ENCODE results near the gene RFX4.
"Not testable (repeated sequence)": the region's sequence is repeated elsewhere in the genome, so short reads cannot be mapped to it uniquely, and the experiment has no call there.

RFX4 gene

DNA sequence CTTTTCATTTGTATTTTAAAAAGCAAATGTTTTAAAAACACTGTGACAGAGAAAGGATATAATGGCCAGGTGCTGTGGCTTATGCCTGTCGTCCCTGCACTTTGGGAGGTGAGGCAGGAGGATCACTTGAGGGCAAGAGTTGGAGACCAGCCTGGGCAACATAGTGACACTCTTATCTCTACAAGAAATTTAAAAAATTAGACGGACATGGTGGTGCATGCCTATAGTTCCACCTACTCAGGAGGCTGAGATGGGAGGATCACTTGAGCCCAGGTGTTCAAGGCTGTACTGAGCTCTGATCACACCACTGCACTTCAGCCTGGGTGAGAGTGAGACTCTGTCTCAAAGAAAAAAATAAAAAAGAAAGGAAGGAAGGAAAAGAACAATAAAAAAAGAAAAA, 7.8 kb downstream of the RFX4 start:
- DNase-seq (ENCODE audit: low read depth in 1 of 2, low spot score in 1 of 2), result no peak

DNA sequence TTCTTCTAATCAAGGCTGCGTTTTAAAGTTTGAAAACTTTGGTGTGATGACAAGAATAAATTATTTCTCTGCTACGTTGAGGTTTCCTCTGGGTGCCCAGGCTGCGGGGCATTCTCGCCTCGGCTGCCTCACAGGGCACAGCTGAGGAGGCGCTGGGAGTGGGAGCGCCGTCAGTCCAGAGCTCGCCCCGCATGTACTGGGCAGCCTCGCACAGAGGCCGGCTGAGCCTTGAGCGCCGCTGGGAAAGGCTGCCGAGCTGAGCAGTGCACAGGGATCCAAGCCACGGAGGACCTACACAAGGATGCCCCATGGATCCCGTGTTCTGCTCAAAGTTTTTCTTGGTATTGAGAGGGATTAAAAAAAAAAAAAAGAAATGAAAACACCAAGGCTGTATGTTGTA, 11.6 kb downstream of the RFX4 start:
- no peak for DNase-seq (ENCODE audit: low read depth in 1 of 2, low spot score in 1 of 2)

DNA sequence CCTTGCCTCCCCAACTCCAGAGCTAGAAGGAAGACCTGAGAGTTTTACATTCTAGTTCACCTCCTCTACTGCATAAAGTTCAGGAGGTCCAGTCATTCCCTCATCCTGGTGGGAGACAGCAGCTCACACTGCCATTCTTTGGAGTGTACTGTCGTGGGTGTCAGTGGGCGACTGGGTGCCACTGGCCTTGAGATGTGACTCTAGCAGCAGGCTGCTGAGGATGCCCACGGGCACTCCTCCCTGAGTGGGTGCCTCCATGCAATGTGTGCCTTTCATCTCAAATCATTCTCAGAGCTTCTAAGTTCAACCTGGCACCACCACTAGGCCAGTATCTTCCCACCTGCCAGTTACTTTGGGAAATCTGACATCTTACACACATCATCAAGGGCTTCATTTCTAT, 12.5 kb downstream of the RFX4 start:
- no peak for DNase-seq (ENCODE audit: low read depth in 1 of 2, low spot score in 1 of 2)

DNA sequence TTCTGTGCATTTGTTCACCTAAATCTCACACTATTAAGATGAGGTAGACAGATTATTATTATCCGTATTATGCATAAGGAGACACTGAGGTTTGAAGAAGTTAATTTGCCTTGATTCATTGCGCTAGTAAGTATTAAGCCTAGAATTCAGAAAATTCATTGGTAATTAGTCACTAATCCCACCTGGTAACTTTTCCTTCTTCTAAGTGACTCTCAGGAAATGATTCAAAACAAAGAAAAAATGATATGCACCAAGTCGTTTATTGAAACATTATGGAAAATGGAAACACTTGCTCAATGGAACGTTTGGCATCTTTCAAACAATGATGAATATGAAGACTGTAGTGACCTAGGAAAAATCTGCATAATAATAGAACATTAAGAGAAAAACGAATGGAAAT, 15.2 kb downstream of the RFX4 start:
- DNase-seq (ENCODE audit: low read depth in 1 of 2, low spot score in 1 of 2), result no peak

DNA sequence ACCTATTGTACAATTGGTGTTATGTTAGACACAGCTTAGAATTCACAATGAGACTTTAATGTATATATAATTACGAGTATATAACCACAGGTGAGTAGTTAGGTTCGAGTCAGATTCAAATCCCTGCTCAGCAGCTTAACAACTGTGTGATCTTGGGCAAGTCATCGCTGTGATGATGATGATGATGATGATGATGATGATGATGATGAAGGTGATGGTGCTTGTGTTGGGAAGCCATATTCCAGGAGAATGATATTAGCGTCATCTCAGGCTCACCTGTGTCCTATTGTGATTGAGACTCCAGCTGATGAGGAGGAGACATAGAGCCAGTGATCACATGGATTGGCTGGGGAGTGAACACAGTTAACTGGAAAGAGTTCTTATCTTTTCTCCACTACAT, 16.5 kb downstream of the RFX4 start:
- no peak for DNase-seq (ENCODE audit: low read depth in 1 of 2, low spot score in 1 of 2)

DNA sequence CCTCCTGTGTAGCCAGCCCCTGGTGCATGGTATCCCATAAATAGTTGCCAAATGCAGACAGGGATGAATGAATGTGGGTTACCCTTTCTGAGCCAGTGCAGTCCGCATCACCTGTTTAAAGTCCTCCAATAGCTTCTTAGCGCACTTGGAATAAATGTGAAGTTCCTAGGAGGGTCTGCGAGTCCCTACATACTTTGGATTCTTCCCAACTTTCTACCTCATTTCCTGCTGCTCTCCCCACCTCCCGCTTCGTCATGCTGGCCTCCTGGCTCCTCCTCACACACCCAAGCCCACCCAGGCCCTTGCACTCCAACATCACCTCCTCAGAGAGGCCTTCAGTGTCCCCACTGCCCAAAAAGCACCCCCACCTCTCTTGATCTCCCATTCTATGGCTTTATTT, 17.7 kb downstream of the RFX4 start:
- no peak for DNase-seq (ENCODE audit: low read depth in 1 of 2, low spot score in 1 of 2)

DNA sequence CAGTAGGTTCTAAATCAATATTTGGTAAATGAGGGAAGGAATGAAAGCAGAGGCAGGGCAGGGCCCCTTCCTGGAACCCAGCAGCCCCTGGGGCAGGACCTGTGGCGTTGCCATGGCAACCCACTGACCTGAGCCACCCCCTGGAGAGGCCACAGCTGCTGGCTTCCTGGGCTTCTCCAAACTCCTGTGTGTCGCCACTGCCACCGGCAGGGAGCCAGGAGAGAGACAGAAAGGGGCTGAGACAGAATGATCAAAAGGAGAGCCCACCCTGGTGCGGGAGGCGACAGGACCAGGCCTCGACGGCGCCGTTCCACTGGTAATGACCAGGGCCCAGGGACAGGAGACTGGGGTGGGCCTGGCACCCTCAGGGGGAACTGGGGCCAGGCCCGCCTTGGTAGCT, 18.2 kb downstream of the RFX4 start:
- DNase-seq (ENCODE audit: low read depth in 1 of 2, low spot score in 1 of 2), result no peak

DNA sequence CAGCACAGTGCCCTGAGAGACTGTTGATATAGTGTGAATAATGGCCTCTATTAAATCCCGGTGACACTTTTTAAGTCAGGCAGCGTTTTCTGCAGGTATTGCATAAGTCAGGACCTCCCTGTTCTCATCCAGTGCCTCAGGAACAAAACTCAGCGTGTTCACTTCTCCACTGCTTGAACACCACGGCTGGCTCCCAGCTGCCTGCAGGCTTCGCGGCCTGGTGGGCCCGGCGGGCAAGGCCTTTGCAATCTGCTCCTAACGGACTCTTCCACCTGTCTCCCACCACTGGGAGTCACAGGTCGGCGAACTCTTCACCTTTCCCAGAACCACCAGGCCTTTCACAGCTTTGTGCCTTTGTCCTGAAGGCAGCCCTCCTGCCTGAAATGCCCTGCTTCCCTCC, 18.7 kb downstream of the RFX4 start:
- DNase-seq (ENCODE audit: low read depth in 1 of 2, low spot score in 1 of 2), result no peak

DNA sequence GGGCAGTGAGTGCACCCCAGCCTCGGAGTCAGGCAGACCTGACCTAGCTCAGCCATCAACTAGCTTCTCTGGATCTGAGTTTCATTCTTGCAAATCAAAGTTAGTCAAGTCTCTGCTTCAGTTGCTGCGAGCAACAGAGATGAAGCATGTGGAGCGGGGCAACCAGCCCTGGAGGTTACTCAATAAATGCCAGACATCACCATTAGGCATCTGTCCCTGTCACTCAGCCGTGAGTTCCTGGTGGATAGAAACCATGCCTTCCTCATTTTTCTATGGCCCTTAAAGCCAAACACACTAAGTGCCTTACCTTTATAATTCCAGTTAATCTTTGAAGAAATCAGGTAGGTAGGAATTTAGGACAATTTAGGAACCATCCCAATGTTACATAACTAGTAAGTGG, 19.3 kb downstream of the RFX4 start:
- no peak for DNase-seq (ENCODE audit: low read depth in 1 of 2, low spot score in 1 of 2)

DNA sequence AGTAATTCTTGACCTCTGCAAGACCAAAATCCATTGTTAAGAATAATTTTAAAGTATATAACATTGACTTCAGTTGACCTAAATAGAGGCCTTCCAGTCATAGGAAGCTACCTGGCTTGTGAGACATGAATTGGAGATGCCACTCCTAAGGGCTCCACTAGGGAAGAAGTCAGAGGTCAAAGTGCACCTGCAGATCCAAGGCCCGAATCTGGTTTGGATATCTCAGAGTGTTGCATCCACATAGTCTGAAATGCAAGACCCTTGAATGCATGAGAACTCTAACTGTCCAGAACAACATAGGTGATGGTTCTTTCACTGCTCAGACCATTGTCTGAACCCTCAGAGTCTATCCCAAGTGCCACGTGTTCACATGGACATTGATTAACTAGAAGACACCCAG, 22.4 kb downstream of the RFX4 start:
- no peak for DNase-seq (ENCODE audit: low read depth in 1 of 2, low spot score in 1 of 2)

DNA sequence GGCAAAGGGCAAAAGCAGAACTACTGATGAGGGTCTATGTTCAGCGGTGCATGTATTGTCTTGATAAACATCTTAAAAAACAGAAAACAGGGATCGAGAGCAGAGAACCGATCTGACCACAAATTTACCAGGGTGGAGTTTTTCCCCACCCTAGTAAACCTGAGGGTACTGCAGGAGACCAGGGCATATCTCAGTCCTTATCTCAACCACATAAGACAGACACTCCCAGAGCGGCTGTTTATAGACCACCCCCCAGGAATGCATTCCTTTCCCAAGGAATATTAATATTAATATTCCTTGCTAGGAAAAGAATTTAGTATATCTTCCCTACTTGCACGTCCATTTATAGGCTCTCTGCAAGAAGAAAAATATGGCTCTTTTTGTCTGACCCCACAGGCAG, 37.8 kb downstream of the RFX4 start:
- not testable (repeated sequence) for DNase-seq (ENCODE audit: low read depth in 1 of 2, low spot score in 1 of 2)

DNA sequence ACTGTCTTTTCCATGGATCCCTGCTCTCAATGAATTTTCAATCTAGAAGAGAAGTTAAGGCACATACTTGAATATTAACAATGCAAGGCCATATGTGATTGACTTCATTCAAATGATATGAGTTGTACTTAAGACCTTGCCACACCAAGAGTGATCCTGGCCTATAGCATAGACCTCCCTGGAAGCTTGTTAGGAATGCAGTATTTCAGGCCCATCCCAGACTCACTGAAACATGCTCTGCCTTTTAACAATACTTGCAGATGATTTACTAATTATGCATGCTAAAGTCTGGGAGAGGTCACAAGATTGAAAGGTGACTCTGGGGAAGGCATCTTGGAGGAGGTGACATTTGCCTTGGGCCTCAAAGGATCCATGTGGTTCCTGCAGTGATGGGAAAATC, 43.2 kb downstream of the RFX4 start:
- DNase-seq (ENCODE audit: low read depth in 1 of 2, low spot score in 1 of 2), result no peak

DNA sequence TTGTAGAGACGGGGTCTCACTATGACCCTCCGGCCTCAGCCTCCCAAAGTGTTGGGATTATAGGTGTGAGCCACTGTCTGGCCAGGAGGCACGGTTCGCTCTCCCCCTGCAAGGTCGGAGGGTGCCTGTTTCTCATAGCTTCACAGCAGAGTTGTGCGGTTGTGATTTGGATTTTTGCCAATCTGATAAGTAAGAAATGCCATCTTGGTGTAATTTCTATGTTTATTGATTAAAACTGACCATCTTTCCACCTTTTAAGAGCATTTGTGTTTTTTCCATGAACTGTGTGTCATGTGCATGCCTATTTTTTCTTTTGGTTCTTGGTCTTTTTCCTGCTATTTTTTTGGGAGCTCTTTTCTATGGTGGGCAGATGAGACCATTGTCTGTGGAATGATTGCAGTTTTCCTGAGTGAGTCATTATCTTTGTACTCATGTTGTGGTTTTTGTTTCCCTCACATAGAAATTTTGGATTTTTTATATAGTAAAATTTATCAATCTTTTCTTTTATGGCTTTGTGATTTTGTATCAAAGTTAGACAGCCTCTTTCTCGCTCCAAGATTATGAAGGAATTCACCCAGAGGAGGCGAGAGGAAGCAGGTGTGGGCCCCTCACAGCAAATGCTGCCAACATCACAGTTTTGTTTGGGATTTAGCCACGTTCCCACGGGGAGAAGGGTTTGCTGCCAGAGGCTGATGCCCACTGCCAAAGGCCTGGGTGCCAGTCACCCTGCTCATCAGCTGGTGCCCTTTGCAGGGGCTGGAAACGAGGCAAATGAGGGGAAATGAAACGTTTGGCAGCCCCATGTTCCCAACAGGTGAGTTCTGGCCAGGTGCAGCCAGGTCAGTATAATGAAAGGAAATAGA, 47.2 kb downstream of the RFX4 start:
- no peak for DNase-seq (ENCODE audit: low read depth in 1 of 2, low spot score in 1 of 2)

DNA sequence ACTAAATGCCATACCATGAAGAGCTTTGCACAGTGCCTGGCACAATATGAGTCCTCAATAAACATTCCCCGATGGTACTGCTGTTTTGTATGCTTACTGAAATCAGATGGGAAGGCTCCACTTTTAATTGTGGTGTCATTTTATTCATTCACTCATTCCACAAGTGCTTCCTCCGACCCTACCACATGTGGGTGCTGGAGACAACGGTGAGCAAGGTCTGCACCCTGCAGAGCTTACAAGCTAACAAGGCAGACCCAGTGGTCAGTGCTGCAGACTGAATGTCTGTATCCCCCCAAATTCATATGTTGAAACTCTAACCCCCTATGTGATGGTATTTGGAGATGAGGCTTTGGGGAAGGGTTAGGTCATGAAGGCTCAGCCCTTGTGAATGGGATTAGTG, 48.3 kb downstream of the RFX4 start:
- no peak for DNase-seq (ENCODE audit: low read depth in 1 of 2, low spot score in 1 of 2)

DNA sequence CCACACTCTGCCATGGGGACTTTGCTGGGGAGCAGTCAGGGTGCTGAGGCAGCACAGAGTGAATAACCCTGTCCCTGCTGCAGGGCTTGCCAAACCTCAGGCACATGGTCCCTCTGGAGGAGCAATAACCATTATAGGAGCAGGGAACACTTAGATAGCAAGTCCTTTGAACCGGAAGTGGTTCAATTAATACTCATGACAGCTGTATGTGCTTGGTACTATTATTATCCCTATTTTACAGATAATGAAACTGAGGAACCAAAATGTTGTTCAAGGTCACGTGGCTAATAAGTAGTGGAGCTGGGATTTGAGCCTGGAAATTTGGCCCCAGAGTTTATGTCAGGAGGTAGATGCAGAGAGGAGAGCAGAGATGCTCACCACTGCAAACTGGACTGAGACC, 49.0 kb downstream of the RFX4 start:
- no peak for DNase-seq (ENCODE audit: low read depth in 1 of 2, low spot score in 1 of 2)

DNA sequence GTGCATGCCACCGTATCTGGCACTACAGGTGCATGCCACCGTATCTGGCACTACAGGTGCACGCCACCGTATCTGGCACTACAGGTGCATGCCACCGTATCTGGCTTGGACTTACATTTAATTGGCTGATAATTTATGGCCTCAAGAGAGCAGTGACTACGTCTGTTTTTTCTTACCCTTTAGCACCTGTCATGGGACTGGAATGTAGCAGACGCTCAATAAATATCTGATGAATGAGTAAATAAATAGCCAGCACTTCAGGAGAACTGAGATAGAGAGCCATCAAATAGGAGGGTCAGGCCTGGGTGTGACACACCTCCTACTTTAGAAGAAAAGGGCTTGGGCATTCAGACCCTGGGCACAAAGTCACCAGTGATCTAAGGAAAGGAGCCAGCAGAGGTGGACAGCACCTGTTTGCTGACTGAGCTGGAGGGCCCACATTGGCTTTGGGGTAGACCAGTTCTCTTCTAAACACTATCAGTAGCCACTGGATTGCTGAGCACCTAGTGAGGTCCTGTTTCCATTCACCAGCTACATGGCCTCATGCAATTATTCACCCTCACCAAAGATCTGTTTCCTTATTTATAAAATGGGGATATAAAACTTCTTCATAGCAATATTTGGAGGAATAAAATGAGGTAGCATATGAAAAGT, 50.1 kb downstream of the RFX4 start:
- no peak for DNase-seq (ENCODE audit: low read depth in 1 of 2, low spot score in 1 of 2)

DNA sequence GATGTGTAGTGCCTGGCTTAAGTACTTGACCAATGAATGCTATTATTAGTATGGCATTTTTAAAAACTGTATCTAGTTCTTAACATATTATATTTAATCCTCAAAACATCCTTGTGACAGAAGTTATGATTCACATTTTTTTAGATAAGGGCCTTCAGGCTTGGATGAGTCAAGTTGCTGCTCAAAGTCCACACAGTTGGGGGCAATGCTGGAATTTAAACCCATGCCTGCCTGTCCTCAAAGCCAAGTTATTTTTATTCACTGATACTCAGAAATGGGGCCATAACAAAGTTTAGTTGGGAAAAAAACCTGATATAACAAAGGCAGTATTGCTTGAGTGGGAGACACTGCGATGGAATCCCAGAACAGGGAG, 50.6 kb downstream of the RFX4 start:
- no peak for DNase-seq (ENCODE audit: low read depth in 1 of 2, low spot score in 1 of 2)

DNA sequence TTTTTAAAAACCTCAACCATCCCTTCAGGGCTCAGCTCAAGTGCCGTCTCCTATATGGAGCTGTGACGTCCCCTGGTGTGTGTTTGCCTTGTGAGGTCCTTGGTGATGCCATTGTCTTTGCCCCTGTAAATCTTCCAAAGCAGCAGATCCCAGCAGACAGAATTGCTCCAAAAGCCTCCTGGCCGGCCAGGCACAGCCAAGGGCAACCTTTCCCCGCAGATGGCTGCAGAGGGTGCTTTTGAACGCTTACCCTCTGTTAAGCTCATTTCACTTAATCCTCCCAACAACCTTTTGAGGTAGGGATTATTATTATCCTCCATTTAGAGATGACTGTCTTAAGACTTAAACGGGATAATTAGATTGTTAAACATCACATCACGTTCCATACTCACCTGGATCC, 51.4 kb downstream of the RFX4 start:
- no peak for DNase-seq (ENCODE audit: low read depth in 1 of 2, low spot score in 1 of 2)

DNA sequence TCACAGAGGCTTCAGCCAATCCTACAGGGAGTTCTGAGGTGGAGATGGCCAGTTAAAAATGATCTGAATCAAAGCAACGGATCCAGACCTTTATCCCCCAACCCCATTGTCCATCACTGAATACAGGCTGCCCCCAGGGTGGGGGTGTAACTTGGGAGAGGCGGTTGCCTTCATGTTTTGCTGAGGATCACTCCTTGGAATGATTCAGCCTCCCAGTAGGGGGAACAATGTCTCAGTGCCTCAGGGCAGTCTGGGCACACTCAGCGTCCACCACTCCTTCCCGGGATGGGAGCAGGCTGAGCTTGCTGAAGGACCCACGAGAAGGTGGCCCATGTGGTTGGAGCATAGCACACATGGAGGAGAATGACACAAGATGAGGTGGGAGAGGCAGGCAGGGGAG, 60.2 kb downstream of the RFX4 start:
- DNase-seq (ENCODE audit: low read depth in 1 of 2, low spot score in 1 of 2), result no peak

DNA sequence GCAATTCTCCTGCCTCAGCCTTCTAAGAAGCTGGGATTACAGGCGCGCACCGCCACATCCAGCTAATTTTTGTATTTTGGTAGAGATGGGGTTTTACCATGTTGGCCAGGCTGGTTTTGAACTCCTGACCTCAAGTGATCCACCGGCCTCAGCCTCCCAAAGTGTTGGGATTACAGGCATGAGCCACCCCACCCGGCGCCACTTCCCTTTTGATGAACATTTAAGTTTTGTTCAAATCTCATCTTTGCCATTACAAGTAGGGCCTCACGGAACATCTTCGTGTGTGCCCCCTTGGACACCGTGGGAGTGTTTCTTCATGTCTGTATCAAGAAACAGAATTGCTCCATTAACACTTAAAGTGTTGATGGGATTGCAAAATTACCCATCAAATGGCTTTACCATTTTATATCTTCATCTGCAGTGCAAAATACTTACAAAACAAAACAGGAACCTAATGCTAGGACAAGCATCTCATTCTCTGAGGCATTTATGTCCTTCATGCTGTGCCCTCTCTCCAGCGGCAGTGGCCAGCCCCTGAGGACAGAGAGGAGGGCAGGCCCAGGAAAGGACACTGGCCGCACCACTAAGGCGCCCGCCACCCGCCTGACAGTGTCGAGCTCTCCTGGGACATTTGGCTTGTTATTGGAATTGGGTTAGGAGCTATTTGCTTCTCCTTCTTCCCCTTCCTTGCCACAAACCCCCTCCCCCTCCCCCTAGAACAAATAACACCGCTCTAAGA, 61.7 kb downstream of the RFX4 start:
- no peak for DNase-seq (ENCODE audit: low read depth in 1 of 2, low spot score in 1 of 2)

DNA sequence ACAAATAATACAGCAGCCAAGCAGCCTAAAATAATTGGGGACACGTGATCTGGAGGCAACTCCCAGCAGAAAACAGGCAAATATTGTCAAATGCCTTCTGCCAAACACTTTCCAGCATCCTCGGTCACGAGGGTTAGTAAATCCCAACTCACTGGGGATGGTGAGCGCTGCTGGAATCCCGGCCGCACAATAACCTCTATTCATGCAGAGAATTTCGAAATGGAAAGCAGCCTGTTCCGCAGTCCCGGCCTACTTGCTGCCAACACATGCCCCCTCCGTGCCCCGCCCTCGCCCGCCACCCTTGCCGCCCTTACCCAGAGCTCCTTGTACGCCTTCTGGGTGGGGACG, 62.2 kb downstream of the RFX4 start:
- DNase-seq (ENCODE audit: low read depth in 1 of 2, low spot score in 1 of 2), result no peak
